GM19238 (cell line): ENCODE results near the gene PAM.
A peak's percentile ranks its signal among the peaks of the same experiment; 100 is the strongest.
"Not testable (repeated sequence)": the region's sequence is repeated elsewhere in the genome, so short reads cannot be mapped to it uniquely, and the experiment has no call there.

ENCODE experiments used
- DNase-seq: peaks from one replicate; pipeline ENCODE4 v3.0.0; 2011; ENCODE audit warnings: low spot score; ENCODE audit not compliant: insufficient read length

The PAM gene

DNA sequence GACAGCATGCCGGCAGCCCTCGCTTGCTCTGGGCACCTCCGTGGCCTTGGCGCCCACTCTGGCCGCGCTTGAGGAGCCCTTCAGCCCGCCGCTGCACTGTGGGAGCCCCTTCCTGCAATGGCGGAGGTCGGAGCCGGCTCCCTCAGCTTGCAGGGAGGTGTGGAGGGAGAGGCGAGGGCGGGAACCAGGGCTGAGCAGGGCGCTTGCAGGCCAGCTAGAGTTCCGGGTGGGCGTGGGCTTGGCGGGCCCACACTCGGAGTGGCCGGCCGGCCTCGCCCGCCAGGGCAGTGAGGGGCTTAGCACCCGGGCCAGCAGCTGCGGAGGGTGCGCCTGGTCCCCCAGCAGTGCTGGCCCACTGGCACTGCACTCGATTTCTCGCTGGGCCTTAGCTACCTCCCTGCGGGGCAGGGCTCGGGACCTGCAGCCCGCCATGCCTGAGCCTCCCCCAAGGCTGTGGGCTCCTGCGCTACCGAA, 3.2 kb upstream of the PAM start:
- DNase-seq, result not testable (repeated sequence)

DNA sequence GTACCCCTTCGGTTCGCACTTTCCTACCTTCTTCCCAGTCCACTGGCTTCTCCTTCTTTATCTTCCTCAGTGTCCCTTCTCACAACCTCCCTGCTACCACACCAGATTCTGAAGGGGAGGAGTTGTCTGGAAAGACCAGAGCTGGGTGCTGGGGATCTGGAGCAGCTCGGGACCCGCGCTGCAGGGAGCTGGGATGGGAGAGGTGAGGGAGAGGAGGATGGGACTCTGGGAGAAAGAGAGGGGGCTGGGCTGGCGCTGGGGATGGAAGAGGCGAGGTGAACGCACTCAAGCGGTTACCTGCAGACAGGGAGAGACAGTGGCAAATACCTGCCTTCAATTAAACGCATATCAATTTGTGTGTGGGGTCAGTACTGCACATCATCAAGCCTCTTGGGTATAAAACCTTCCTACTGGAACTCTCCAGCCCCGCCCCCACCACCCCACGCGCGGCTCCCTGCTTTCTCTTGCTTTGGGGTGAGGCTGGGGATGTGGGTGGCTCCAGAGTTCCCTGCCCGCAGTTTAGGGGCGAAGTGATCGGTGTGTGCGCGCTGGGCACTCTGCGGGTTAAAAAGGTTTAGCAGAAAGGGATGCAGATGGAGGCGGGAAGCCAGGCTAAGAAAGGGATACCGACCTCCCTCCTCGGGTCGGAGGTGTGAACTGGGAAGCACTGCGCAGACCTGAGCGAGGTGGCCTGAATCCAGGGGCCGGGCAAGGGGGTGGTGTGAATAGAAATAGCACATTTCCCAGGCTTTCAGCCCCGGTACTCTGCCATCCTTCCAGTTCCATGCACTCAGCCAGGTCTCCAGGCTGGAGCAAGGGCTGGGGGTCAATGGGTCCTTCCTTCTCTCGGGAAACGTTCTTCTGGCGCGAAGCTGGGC, 977 bp upstream of the PAM start:
- peak; percentile 10 for DNase-seq

- DNase-seq, result peak; percentile 40
Observed at GRCh38 chr5:102755686-102756371, 724 bp downstream of the PAM start.

DNA sequence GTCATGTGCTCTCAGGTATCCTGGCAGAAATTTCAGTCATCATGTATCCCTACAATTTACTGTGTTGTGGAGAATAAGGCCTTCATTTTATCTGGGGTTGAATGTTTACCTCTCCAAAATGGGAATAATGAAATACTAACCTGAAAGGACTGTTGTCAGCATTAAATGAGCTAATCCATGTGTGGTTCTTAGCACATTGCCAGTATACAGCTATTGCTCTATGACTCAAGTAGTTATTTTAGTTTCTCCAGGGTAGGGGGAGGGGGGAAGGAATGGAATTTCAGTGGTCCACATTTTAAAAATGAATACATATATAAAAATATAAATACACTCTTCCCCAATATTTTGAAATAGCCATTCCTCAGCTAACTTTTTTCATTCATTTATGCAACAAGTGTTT, 3.5 kb downstream of the PAM start:
- no peak for DNase-seq

DNA sequence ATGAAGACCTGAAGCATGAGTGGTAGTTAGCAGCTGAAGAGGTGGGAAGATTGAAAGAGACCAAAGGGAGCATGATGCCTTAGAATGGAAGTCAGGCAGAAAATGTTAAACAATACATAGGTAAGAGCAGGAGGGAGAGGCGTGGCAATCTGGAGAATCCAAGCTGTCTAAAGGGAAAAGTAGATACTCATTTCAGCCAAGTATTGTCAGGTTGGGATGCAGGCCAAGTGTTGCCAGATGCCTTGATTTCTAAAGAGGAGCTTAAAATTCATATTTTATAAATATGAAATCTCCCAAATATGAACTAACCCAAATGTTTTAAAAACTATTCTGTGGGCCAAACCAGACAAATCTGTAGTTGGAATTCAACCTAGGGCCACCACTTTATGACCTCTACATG, 4.2 kb downstream of the PAM start:
- DNase-seq, result no peak

- no peak for DNase-seq
Observed at GRCh38 chr5:102759700-102760099, 4.6 kb downstream of the PAM start.

- no peak for DNase-seq
Observed at GRCh38 chr5:102760815-102761214, 5.7 kb downstream of the PAM start.

- no peak for DNase-seq
Observed at GRCh38 chr5:102762095-102762534, 7.0 kb downstream of the PAM start.

GRCh38 chr5:102762562-102763227, 7.6 kb downstream of the PAM start:
- DNase-seq, result no peak

DNA sequence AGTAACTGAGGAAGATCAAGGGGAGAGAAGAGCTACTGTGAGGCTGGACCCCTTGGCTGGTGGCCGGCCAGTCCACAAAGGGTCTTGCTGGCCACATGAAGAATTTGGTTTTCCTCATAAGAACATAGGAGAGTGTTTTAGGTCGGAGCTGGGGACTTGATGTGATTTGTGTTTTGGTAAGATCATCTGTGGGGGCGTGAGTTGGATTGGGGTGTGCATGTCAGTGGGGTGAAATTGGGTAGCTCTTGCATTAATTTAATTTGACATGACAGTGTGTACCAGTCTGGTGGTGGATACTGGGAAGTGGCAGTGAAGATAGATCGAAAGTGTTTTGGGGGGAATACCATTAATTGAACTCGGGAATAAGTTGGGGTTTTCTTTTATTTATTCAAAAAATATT, 8.6 kb downstream of the PAM start:
- DNase-seq, result no peak

DNA sequence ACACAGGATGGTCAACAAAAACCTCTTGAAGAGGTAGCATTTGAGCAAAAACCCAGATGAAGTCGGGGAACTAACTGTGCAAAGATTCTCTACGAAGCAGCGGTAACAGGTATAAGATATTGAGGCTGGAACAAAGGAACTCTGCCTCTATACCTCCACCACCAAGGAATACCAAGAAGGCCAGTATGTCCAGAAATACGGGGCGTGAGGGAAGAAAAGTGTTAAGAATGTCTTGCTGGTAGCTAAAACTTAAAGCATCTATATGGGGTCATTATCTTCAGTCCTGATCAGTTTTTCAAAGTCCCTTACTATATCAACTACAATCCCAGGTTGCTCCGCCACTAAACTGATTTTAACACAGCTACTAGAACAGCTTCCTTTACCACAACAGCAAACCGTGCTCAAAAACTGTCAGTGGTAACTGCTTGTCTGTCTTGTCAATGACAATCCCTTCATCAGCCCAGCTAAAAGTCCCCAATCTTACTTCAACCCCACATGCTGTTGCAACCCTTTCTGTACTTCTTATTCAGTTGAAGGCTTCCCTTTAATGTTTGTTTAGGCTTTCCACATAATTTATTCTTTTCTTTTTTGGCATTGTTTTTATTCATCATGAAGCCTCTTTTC, 9.4 kb downstream of the PAM start:
- DNase-seq, result no peak

- no peak for DNase-seq
Observed at GRCh38 chr5:102765350-102765749, 10.2 kb downstream of the PAM start.

DNA sequence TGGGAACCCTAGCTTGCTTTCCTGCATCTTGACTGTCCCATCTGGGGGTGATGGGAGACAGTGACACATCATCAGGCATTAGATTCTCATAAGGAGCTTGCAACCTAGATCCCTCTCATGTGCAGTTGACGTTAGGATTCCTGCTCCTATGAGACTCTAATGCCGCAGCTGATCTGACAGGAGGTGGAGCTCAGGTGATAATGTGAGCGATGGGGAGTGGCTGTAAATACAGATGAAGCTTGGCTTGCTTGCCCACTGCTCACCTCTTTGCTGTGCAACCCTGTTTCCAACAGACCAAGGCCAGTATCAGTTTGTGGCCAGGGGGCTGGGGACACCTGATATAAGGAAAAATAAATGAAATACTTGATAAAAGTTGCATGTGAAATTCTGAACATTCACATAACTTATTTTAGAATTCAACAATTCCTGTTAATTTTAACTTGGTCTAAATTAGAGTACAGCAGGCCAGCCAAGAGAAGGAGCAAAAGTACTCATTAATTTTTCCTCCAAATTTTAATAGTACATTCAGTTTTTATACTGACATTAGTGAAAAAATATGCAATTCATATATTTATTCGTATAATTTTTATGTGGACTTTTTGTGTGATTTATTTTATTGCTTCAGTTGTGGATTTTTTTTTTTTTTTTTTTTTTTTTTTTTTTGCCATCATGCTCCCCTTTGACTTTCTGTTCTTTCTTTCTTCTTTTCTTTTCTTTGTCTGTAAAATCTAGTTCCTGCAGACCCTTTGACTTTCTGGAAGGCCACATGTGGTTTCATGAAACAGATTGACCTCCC, 11.4 kb downstream of the PAM start:
- no peak for DNase-seq

DNA sequence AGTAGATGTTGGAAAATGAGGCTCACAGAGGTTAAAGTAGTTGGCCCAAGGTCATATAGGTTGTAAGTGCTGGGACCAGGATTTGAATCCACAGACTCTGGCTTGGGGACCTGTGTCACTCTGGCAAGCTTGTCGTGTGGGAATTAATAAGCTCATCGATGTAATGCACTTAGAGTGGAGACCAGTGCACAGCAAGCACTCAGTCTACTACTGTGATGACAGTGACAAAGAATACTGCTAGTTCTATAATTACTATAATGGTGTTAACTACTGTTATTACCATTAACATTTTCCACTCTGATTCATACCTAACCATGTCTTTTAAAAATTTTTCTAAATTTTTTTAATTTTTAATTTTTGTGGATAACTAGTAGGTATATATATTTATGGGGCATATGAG, 12.8 kb downstream of the PAM start:
- DNase-seq, result no peak

DNA sequence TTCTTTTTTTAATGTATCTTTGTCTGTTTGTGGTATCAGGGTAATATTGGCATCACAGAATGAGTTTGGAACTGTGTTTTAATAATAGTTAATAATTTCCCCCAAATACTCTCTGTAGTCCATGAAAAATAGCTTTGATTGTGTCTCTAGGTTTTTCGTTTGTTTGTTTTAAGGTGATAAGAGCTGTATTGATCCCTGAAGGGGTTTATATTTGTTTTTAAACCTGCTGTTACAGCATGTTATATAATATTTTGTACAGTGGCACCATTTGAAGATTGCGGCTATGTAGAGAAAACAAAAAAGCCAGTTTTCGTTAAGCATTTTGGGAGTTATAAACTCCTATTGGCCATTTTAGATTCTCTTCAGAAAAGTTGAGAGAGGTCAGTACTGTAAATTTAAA, 15.7 kb downstream of the PAM start:
- no peak for DNase-seq

DNA sequence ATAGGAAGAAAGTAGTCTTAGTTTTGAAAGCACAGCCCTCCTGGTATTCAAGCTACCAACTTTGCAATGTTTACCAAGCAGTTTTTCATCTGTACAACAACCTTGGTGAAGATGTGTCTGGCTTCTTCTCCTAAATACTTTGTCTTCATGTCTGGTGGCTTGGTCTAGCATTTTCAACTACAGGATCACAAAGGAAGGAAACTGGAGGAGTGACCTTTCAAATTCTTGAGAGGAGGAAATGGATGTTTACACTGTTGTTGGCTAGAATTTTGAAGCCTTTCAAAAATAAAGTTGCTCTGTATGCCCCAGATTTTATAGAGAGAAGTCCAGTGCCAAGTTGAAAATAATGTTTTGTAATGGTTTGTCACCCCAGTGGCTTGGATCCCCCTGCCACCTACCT, 16.3 kb downstream of the PAM start:
- no peak for DNase-seq

- DNase-seq, result no peak
Observed at GRCh38 chr5:102772273-102772672, 17.2 kb downstream of the PAM start.

GRCh38 chr5:102773133-102773532, 18.0 kb downstream of the PAM start:
- no peak for DNase-seq

DNA sequence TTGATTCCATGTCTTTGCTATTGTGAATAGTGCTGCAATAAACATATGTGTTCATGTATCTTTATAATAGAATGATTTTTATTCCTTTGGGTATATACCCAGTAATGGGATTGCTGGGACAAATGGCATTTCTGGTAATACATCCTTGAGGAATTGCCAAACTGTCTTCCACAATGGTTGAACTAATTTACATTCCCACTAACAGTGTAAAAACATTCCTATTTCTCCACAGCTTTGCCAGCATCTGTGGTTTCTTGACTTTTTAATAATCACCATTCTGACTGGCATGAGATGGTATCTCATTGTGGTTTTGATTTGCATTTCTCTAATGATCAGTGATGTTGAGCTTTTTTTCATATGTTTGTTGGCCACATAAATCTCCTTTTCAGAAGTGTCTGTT, 20.7 kb downstream of the PAM start:
- DNase-seq, result not testable (repeated sequence)

GRCh38 chr5:102777099-102777498, 22.0 kb downstream of the PAM start:
- DNase-seq, result no peak

DNA sequence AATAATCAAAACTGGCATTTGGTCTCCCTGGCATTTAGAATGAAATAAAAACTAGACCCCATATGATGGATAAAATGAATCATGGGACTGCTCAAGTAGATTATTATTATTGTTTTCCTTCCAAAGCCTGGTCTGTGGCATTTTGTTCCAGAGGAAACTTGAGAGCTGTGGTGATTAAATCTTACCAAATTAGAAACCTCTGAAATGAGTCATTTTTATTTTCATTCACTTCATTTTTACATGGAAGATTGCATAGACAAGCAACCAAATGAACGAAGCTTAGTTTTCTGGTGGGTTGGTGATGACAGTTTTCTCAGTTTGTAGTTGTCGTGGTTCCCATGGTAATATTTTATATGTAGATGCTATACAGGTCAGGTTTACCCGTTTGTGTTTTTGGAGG, 23.4 kb downstream of the PAM start:
- no peak for DNase-seq
